ENCODE data around the gene IFT172. TPM values are rescaled to one million over a fixed set of nuclear protein-coding genes. Genes with fewer than 3 reads are reported as not detected.

The IFT172 gene
- total and polyA plus RNA-seq, 2 of the 4 experiments (the other 2 are of a cell fraction), result 18.8 to 25.5 TPM

DNA sequence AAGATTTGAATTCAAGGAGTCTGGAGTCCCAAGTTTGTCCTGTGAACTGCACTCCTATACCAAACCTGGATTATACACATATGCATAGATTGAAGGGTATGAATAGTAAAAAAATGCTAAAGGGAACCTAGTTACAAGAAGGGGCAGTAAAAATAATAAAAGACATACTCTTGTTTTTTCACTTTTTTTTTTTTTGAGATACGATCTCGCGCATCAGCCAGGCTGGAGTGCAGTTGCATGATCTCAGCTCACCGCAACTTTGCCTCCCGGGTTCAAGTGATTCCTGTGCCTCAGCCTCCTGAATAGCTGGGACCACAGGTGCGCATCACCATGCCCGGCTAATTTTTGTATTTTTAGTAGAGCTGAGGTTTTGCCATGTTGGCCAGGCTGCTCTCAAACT, 25.1 kb downstream of the IFT172 start:
- H3K79me1 ChIP-seq (ENCODE audit: low read depth in 1 of 2, low read length in 2 of 2), result no peaks in the 10 kb centered on the region
- no peak overlapping the region for H3K4me3 ChIP-seq (ENCODE audit: insufficient read depth, low read depth, low read length)
- H2AK9ac ChIP-seq (replicated peaks; ENCODE audit: low read depth, low read length, poor library complexity), result no peak overlapping the region
- H2BK20ac ChIP-seq (ENCODE audit: low read depth, low read length), result no peak overlapping the region
- CTCF ChIA-PET, result no interaction called here
- H3K9ac ChIP-seq (ENCODE audit: low read depth, low read length), result no peak overlapping the region
- no peak overlapping the region for H3K23ac ChIP-seq (ENCODE audit: low read depth, low read length)
- peaks cover 4% of the 10 kb centered on the region; the same call in 1 of the 2 replicates for H3K9me1 ChIP-seq (ENCODE audit: insufficient read depth, low read length)
- WGBS, 2 experiments (ENCODE audit: extremely low coverage in 2 of 2, insufficient read length in 1 of 2), result 100% methylated on average over 4 of the region's 7 CpGs; no CpG with 5 or more reads in 1 of the 2 experiments
- H4K5ac ChIP-seq (ENCODE audit: low read depth, low read length), result no peak overlapping the region
- H2AK5ac ChIP-seq (ENCODE audit: low read depth, low read length), result no peak overlapping the region
- ATAC-seq (ENCODE audit: low read depth) (no peak), DNase-seq (no peak)
- no peak overlapping the region for H2AFZ ChIP-seq (replicated peaks; ENCODE audit: low read length, poor library complexity)
- H2BK15ac ChIP-seq (ENCODE audit: low read depth, low read length), result no peak overlapping the region
- H3K27me3 ChIP-seq (ENCODE audit: control insufficient read depth, insufficient read depth, low read length), result no peaks in the 10 kb centered on the region
- H4K8ac ChIP-seq (ENCODE audit: low read depth in 2 of 2, low read length in 2 of 2), result no peak overlapping the region
- intact Hi-C loops (cut with micrococcal nuclease), result no loop called here
- no peak overlapping the region for H3K27ac ChIP-seq (ENCODE audit: insufficient read depth, low read length)
- no peak overlapping the region for H3K56ac ChIP-seq (ENCODE audit: extremely low read depth, insufficient read depth, low read length)
- no peak overlapping the region for H3K4me2 ChIP-seq (ENCODE audit: low read depth, low read length)
- TF ChIP-seq MAZ (IDR thresholded peaks at IDR 0.05; ENCODE audit: borderline replicate concordance, low read depth, low read length), result no peak
- TF ChIP-seq, protein P1, sequence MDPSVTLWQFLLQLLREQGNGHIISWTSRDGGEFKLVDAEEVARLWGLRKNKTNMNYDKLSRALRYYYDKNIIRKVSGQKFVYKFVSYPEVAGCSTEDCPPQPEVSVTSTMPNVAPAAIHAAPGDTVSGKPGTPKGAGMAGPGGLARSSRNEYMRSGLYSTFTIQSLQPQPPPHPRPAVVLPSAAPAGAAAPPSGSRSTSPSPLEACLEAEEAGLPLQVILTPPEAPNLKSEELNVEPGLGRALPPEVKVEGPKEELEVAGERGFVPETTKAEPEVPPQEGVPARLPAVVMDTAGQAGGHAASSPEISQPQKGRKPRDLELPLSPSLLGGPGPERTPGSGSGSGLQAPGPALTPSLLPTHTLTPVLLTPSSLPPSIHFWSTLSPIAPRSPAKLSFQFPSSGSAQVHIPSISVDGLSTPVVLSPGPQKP (IDR thresholded peaks at IDR 0.05; ENCODE audit: borderline replicate concordance, low read depth, low read length), result no peak
- no peak for TF ChIP-seq CEBPB (IDR thresholded peaks at IDR 0.05; ENCODE audit: low read depth, low read length)
- TF ChIP-seq NFE2L2 (IDR thresholded peaks at IDR 0.05; ENCODE audit: low read depth, low read length), result no peak
- no peak for TF ChIP-seq SMC3 (IDR thresholded peaks at IDR 0.05; ENCODE audit: low read depth, low read length)
- no peak for TF ChIP-seq CHD1 (IDR thresholded peaks at IDR 0.05; ENCODE audit: low read depth, low read length)
- no peak for TF ChIP-seq POLR2A (IDR thresholded peaks at IDR 0.05; ENCODE audit: low read depth, low read length)
- TF ChIP-seq FOS (IDR thresholded peaks at IDR 0.05; ENCODE audit: low read depth, low read length), result no peak
- TF ChIP-seq RFX5 (IDR thresholded peaks at IDR 0.05; ENCODE audit: low read depth, low read length), result no peak
- no peak for TF ChIP-seq RAD21 (IDR thresholded peaks at IDR 0.05; ENCODE audit: low read length)
- no peak for TF ChIP-seq MAFK (IDR thresholded peaks at IDR 0.05; ENCODE audit: low read depth, low read length)
- TF ChIP-seq BHLHE40 (IDR thresholded peaks at IDR 0.05; ENCODE audit: low read depth, low read length), result no peak
- TF ChIP-seq, protein P2, sequence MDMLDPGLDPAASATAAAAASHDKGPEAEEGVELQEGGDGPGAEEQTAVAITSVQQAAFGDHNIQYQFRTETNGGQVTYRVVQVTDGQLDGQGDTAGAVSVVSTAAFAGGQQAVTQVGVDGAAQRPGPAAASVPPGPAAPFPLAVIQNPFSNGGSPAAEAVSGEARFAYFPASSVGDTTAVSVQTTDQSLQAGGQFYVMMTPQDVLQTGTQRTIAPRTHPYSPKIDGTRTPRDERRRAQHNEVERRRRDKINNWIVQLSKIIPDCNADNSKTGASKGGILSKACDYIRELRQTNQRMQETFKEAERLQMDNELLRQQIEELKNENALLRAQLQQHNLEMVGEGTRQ (IDR thresholded peaks at IDR 0.05; ENCODE audit: low read depth, low read length), result no peak
- no peak for TF ChIP-seq MXI1 (IDR thresholded peaks at IDR 0.05; ENCODE audit: borderline replicate concordance, low read depth, low read length)
- TF ChIP-seq RCOR1 (IDR thresholded peaks at IDR 0.05; ENCODE audit: insufficient replicate concordance, low read length), result no peak
- TF ChIP-seq, protein P3, sequence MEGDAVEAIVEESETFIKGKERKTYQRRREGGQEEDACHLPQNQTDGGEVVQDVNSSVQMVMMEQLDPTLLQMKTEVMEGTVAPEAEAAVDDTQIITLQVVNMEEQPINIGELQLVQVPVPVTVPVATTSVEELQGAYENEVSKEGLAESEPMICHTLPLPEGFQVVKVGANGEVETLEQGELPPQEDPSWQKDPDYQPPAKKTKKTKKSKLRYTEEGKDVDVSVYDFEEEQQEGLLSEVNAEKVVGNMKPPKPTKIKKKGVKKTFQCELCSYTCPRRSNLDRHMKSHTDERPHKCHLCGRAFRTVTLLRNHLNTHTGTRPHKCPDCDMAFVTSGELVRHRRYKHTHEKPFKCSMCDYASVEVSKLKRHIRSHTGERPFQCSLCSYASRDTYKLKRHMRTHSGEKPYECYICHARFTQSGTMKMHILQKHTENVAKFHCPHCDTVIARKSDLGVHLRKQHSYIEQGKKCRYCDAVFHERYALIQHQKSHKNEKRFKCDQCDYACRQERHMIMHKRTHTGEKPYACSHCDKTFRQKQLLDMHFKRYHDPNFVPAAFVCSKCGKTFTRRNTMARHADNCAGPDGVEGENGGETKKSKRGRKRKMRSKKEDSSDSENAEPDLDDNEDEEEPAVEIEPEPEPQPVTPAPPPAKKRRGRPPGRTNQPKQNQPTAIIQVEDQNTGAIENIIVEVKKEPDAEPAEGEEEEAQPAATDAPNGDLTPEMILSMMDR (conservative IDR thresholded peaks at IDR 0.05; ENCODE audit: low read depth, low read length), result no peak
- no peak overlapping the region for H3K18ac ChIP-seq (ENCODE audit: low read depth, low read length)
- no peaks in the 10 kb centered on the region for H4K20me1 ChIP-seq (ENCODE audit: insufficient read depth, low read length)
- peaks cover 17% of the 10 kb centered on the region for H3K36me3 ChIP-seq (ENCODE audit: control insufficient read depth, insufficient read depth, low read length)
- no peak overlapping the region for H3K14ac ChIP-seq (replicated peaks; ENCODE audit: low read depth, low read length)
- H4K91ac ChIP-seq (ENCODE audit: insufficient read depth, low read depth, low read length), result no peak overlapping the region
- H3K4ac ChIP-seq (ENCODE audit: low read depth, low read length), result no peak overlapping the region
- H2BK5ac ChIP-seq (ENCODE audit: low read depth, low read length, poor library complexity, severe bottlenecking), result no peak overlapping the region
- no peaks in the 10 kb centered on the region for H3K9me3 ChIP-seq (ENCODE audit: control insufficient read depth, insufficient read depth, low read length)
- BruUV-seq (replicated peaks), result no TSS peak
- in situ Hi-C loops (cut with MboI; ENCODE audit: low sequenced_read_pairs), result no loop called here
- dilution Hi-C loops (cut with HindIII; ENCODE audit: low sequenced_read_pairs, unreplicated experiment), result no loop called here
- POLR2A ChIA-PET (ENCODE audit: unreplicated experiment), result interaction anchor here (0.6 kb wide), 1 partner anchor 12 kb away, joined by 8 read pairs; no protein-coding TSS in a partner anchor
- no peak overlapping the region for H2BK120ac ChIP-seq (ENCODE audit: low read depth, low read length)
- H3K4me1 ChIP-seq (ENCODE audit: control insufficient read depth, insufficient read depth, low read length), result no peaks in the 10 kb centered on the region
